Measurements from ENCODE around the gene STRIP1.

DNA sequence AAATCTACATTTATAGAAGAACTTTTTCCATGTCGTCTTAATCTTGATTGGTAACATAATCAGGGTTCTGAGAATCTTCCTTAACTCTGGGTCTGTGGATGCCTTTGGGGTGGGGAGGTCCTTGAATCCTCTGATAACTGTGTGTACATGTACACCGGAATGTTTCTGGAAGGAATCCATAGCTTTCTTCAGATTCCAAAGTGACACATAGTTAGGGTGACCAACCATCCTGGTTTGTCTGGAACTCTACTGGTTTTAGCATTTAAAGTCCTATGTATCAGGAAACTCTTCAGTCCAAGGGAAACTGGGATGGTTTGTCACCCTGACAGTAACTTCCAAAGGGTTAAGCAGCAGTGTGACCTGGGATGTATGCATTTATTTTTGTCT is 16.8 kb downstream of the STRIP1 start:
- TF ChIP-seq, protein P1, sequence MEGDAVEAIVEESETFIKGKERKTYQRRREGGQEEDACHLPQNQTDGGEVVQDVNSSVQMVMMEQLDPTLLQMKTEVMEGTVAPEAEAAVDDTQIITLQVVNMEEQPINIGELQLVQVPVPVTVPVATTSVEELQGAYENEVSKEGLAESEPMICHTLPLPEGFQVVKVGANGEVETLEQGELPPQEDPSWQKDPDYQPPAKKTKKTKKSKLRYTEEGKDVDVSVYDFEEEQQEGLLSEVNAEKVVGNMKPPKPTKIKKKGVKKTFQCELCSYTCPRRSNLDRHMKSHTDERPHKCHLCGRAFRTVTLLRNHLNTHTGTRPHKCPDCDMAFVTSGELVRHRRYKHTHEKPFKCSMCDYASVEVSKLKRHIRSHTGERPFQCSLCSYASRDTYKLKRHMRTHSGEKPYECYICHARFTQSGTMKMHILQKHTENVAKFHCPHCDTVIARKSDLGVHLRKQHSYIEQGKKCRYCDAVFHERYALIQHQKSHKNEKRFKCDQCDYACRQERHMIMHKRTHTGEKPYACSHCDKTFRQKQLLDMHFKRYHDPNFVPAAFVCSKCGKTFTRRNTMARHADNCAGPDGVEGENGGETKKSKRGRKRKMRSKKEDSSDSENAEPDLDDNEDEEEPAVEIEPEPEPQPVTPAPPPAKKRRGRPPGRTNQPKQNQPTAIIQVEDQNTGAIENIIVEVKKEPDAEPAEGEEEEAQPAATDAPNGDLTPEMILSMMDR (conservative IDR thresholded peaks at IDR 0.05; ENCODE audit: low read length): no peak
- TF ChIP-seq EZH2phosphoT487 (IDR thresholded peaks at IDR 0.05; ENCODE audit: borderline replicate concordance, low read depth, low read length): no peak
